HepG2 (cell line): ENCODE results near the gene CDC42BPG. TPM values are rescaled to one million over a fixed set of nuclear protein-coding genes. Genes with fewer than 3 reads are reported as not detected.
A peak's percentile ranks its signal among the peaks of the same experiment; 100 is the strongest.

Experiments used
- ATAC-seq: fragments of 200-7000 bp; cut with Tn5 transposase; 3 replicates; pipeline ENCODE4 v1.9.1; 2020; ENCODE audit warnings: mild to moderate bottlenecking, moderate library complexity
- BruUV-seq: library from RNA; stranded (reverse); fragments of 400-500 nt; replicated peaks from 2 replicates; lab custom pipeline; 2021; lab: Mats Ljungman, UMichigan
- CTCF ChIA-PET: fragments of 300-600 bp; formaldehyde crosslinking; extraction: SDS; loops from one replicate; lab custom pipeline; 2021; ENCODE audit warnings: low total read pairs, inconsistent platforms, low intra/inter-chr PET ratio; lab: Yijun Ruan, JAX
- POLR2A ChIA-PET: fragments of 350-600 bp; sonication (Branson Sonifier 250); formaldehyde crosslinking; loops from one replicate; lab custom pipeline; 2020; ENCODE audit warnings: antibody characterized with exemption, inconsistent platforms; lab: Yijun Ruan, JAX
- DNase-seq: peaks from one replicate; pipeline ENCODE4 v3.0.0-alpha.2; 2015; ENCODE audit warnings: low spot score
- FAIRE-seq: peaks from 3 replicates; lab custom pipeline; 2011; peaks lifted over from hg19 to GRCh38; lab: Jason Lieb, UNC
- H2AFZ ChIP-seq: one replicate; pipeline ENCODE4 v1.6.1; 2011; ENCODE audit warnings: low read length, inconsistent platforms
- H3K27ac ChIP-seq: fragments of 300-600 bp; 3 replicates; pipeline ENCODE4 v1.8.0; 2011; ENCODE audit warnings: mixed run types, mild to moderate bottlenecking, mixed read lengths, low read length, inconsistent platforms; ENCODE audit not compliant: insufficient read depth; ENCODE audit errors: extremely low read length
- H3K27me3 ChIP-seq, 2 experiments: fragments of 200-600 bp in 1 of 2; 2 replicates in 1 of 2; 3 replicates in 1 of 2; pipeline versions ENCODE4 v1.6.0 to v1.8.0; 2011; ENCODE audit warnings: low read length in 2 of 2, mild to moderate bottlenecking in 2 of 2, moderate library complexity in 2 of 2, inconsistent platforms in 1 of 2; ENCODE audit not compliant: insufficient read depth in 2 of 2, control insufficient read depth in 1 of 2
- H3K36me3 ChIP-seq, 2 experiments: fragments of 200-600 bp in 1 of 2; replicated peaks in 1 of 2; 2 replicates in 1 of 2; 3 replicates in 1 of 2; pipeline versions ENCODE4 v1.5.1 to v1.8.0; 2011; ENCODE audit warnings: low read length in 2 of 2, inconsistent platforms in 1 of 2; ENCODE audit not compliant: insufficient read depth in 2 of 2, control insufficient read depth in 1 of 2
- H3K4me1 ChIP-seq: 2 replicates; pipeline ENCODE4 v1.5.1; 2012; ENCODE audit warnings: low read length, inconsistent platforms; ENCODE audit not compliant: insufficient read depth
- H3K4me2 ChIP-seq: 2 replicates; pipeline ENCODE4 v1.6.0; 2011; ENCODE audit warnings: low read depth, low read length, inconsistent platforms
- H3K4me3 ChIP-seq, 3 experiments: fragments of 200-600 bp in 1 of 3; sonication (generic), shearing (Covaris generic) in 1 of 3; replicated peaks in 1 of 3; 2 replicates each; pipeline ENCODE4 v1.5.1; 2011 to 2016; ENCODE audit warnings: low read length in 3 of 3, inconsistent platforms in 2 of 3, low read depth in 2 of 3, mild to moderate bottlenecking in 2 of 3, control low read depth in 1 of 3, mixed read lengths in 1 of 3; ENCODE audit not compliant: insufficient read depth in 1 of 3
- H3K79me2 ChIP-seq: one replicate; pipeline ENCODE4 v1.6.1; 2011; ENCODE audit warnings: low read length, inconsistent platforms; ENCODE audit not compliant: insufficient read depth
- H3K9ac ChIP-seq: 2 replicates; pipeline ENCODE4 v1.6.0; 2011; ENCODE audit warnings: mild to moderate bottlenecking, low read depth, low read length, inconsistent platforms; ENCODE audit not compliant: insufficient read depth
- H3K9me3 ChIP-seq: 2 replicates; pipeline ENCODE4 v1.5.1; 2012; ENCODE audit warnings: mild to moderate bottlenecking, low read length
- H4K20me1 ChIP-seq: 2 replicates; pipeline ENCODE4 v1.6.0; 2011; ENCODE audit warnings: inconsistent platforms, mild to moderate bottlenecking, low read length, moderate library complexity; ENCODE audit not compliant: insufficient read depth
- AGO2 ChIP-seq: fragments of 200-400 bp; formaldehyde crosslinking; optimal IDR thresholded peaks from 2 replicates; pipeline ENCODE3; 2017; ENCODE audit warnings: mild to moderate bottlenecking, low read depth, low read length, moderate library complexity
- CREM ChIP-seq, 2 experiments: sonication (generic) in 1 of 2; formaldehyde crosslinking in 1 of 2; IDR thresholded peaks; 2 replicates each; pipeline versions ENCODE4 v1.4.0 to v1.6.1; 2016 to 2020; ENCODE audit warnings: antibody characterized with exemption in 1 of 2, mild to moderate bottlenecking in 1 of 2, missing genetic modification reagents in 1 of 2
- KMT2B ChIP-seq: IDR thresholded peaks from 2 replicates; pipeline ENCODE4 v1.6.1; 2016; ENCODE audit warnings: missing genetic modification reagents, missing compliant biosample characterization
- NR2F6 ChIP-seq, 2 experiments: IDR thresholded peaks; 2 replicates each; pipeline ENCODE4 v1.6.1; 2016; ENCODE audit warnings: antibody characterized with exemption in 1 of 2, mild to moderate bottlenecking in 1 of 2
- POGZ ChIP-seq: sonication (generic); formaldehyde crosslinking; IDR thresholded peaks from 2 replicates; pipeline ENCODE4 v1.4.0; 2020; ENCODE audit warnings: mild to moderate bottlenecking, missing genetic modification reagents
- ZEB1 ChIP-seq: IDR thresholded peaks from 2 replicates; pipeline ENCODE4 v1.6.1; 2012; ENCODE audit warnings: mild to moderate bottlenecking, low read depth, inconsistent platforms; ENCODE audit not compliant: insufficient replicate concordance
- ZNF292 ChIP-seq: sonication (generic); formaldehyde crosslinking; IDR thresholded peaks from 2 replicates; pipeline ENCODE4 v1.8.1; 2022; ENCODE audit warnings: mild to moderate bottlenecking, low read depth, missing genetic modification reagents, borderline replicate concordance
- ZNF414 ChIP-seq: sonication (generic); formaldehyde crosslinking; IDR thresholded peaks from 2 replicates; pipeline ENCODE4 v1.5.0; 2020; ENCODE audit warnings: missing genetic modification reagents
- ZNF720 ChIP-seq: sonication (generic); formaldehyde crosslinking; IDR thresholded peaks from 2 replicates; pipeline ENCODE4 v1.4.0; 2020; ENCODE audit warnings: missing genetic modification reagents
- WGBS: methylation state at CpG from one replicate; pipeline ENCODE4 v1.1.6; 2017; ENCODE audit warnings: low lambda C conversion rate; 5-methylcytosine and 5-hydroxymethylcytosine counted together
- in situ Hi-C: cut with HindIII; loops from 2 replicates; pipeline ENCODE4 v1.10.0; 2017; ENCODE audit warnings: low pct_unique_long_range_greater_than_20kb; ENCODE audit not compliant: extremely low pct_ligation_motif_present
- intact Hi-C: fragments of 100-400 bp; cut with micrococcal nuclease; formaldehyde crosslinking; loops from one replicate; pipeline ENCODE4 v1.10.0; 2022; ENCODE audit not compliant: unreplicated experiment
- polyA plus RNA-seq, 8 experiments: library from polyadenylated mRNA; depleted of rRNA in 3 of 8; stranded (reverse) in 7 of 8; unstranded in 1 of 8; fragments of >200 nt; fragmentation: Illumina TruSeq in 4 of 8; extraction: Trizol in 4 of 8; gene quantifications; 2 replicates each; pipeline versions ENCODE4 v1.2.1 to v1.2.3, GENCODE V29; 2011 to 2016; ENCODE audit warnings: low read depth in 4 of 8, missing spikeins in 1 of 8, mixed read lengths in 1 of 8; ENCODE audit not compliant: insufficient read depth in 1 of 8
- total RNA-seq, 5 experiments: library from RNA; depleted of rRNA; stranded (reverse); fragments of >200 nt; fragmentation: Illumina TruSeq; extraction: Trizol; gene quantifications; 2 replicates each; pipeline ENCODE4 v1.2.3, GENCODE V29; 2016; ENCODE audit warnings: low read depth in 1 of 5

Gene CDC42BPG
- total and polyA plus RNA-seq, 2 of the 13 experiments (the other 11 are each of a cell fraction or from before 2014, with no cell fraction given), result 0.55 to 1.4 TPM

- in situ Hi-C loops (no loop called here), intact Hi-C loops (no loop called here)
- no peak for DNase-seq
- no peak for ATAC-seq
- POLR2A ChIA-PET, result interaction anchor here (1.1 to 3.0 kb wide), 4 partner anchors 19 to 259 kb away, joined by 4 to 23 read pairs (median 6); partner anchors contain the start of genes GPHA2 and SF1
- no peaks in the 10 kb centered on the region for H3K79me2 ChIP-seq
- peaks cover 49% of the 10 kb centered on the region for H3K4me1 ChIP-seq
- no peak overlapping the region for H3K4me3 ChIP-seq
- H3K36me3 ChIP-seq, result peaks cover 7 to 17% of the 10 kb centered on the region in 2 experiments; a peak in 4 of 5 replicates
- H3K27me3 ChIP-seq, result no peaks in the 10 kb centered on the region
- CTCF ChIA-PET, result no interaction called here
- H3K4me2 ChIP-seq, result no peak overlapping the region
- no peak overlapping the region for H3K27ac ChIP-seq
- H4K20me1 ChIP-seq, result no peaks in the 10 kb centered on the region
- no peak overlapping the region for H2AFZ ChIP-seq
- no peak overlapping the region for H3K9ac ChIP-seq
- no peak for FAIRE-seq
- H3K9me3 ChIP-seq, result no peaks in the 10 kb centered on the region
- no TSS peak for BruUV-seq
- 94% methylated on average over 27 of the region's 27 CpGs for WGBS
- TF ChIP-seq ZNF720 (CRISPR knock-in tag) (no peak), NR2F6 (IDR thresholded peaks at IDR 0.05) (no peak), NR2F6 (CRISPR knock-in tag; IDR thresholded peaks at IDR 0.05) (no peak), ZNF414 (no peak), POGZ (no peak), ZNF292 (no peak), AGO2 (peak; percentile 48), ZEB1 (no peak), CREM (IDR thresholded peaks at IDR 0.05) (no peak), CREM (CRISPR knock-in tag; IDR thresholded peaks at IDR 0.05) (no peak), KMT2B (CRISPR knock-in tag) (no peak)
These were observed 9.3 kb upstream of the CDC42BPG start for GRCh38 chr11:64853709-64854108.
